NCI-H526 treated with DMSO at 0.1 percent for 48 hours (cell line): Measurements from ENCODE around the gene PRSS21.
A peak's percentile ranks its signal among the peaks of the same experiment; 100 is the strongest.

Source experiments
- DNase-seq: peaks from one replicate; lab custom pipeline; 2025; lab: John Stamatoyannopoulos, UW

Gene PRSS21

GRCh38 chr16:2867661-2867986 lies 50.6 kb downstream of the PRSS21 start:
- no peak for DNase-seq

GRCh38 chr16:2867987-2868789 lies 51.2 kb downstream of the PRSS21 start:
- peak; percentile 31 for DNase-seq
